Trophoblast cell (in vitro differentiated cells and primary cell): Measurements from ENCODE around the gene TTC24.

Source experiments
- DNase-seq, 2 donors: peaks; one replicate each; pipeline ENCODE4 v3.0.0-alpha.2; 2016
- H2AFZ ChIP-seq: 2 replicates; pipeline ENCODE4 v1.6.1; 2013; ENCODE audit warnings: low read length, moderate library complexity, mild to moderate bottlenecking; ENCODE audit not compliant: insufficient read depth, poor library complexity
- H2AK5ac ChIP-seq: 2 replicates; pipeline ENCODE4 v1.6.1; 2013; ENCODE audit warnings: mild to moderate bottlenecking, low read length
- H2BK120ac ChIP-seq: 2 replicates; pipeline ENCODE4 v1.6.1; 2013; ENCODE audit warnings: low read length, mild to moderate bottlenecking, moderate library complexity; ENCODE audit not compliant: insufficient read depth, poor library complexity
- H2BK12ac ChIP-seq: 2 replicates; pipeline ENCODE4 v1.6.1; 2013; ENCODE audit warnings: mild to moderate bottlenecking, low read length, moderate library complexity
- H2BK5ac ChIP-seq: 2 replicates; pipeline ENCODE4 v1.6.1; 2013; ENCODE audit warnings: low read length, low read depth, moderate library complexity, mild to moderate bottlenecking; ENCODE audit not compliant: poor library complexity
- H3K14ac ChIP-seq: 2 replicates; pipeline ENCODE4 v1.6.1; 2013; ENCODE audit warnings: mild to moderate bottlenecking, low read length
- H3K18ac ChIP-seq: 2 replicates; pipeline ENCODE4 v1.6.1; 2013; ENCODE audit warnings: mild to moderate bottlenecking, low read length
- H3K23ac ChIP-seq: 2 replicates; pipeline ENCODE4 v1.6.1; 2013; ENCODE audit warnings: low read length
- H3K27ac ChIP-seq: 2 replicates; pipeline ENCODE4 v1.5.1; 2013; ENCODE audit warnings: low read depth, mild to moderate bottlenecking, inconsistent platforms, low read length, moderate library complexity
- H3K27me3 ChIP-seq: 2 replicates; pipeline ENCODE4 v1.6.1; 2013; ENCODE audit warnings: inconsistent platforms, mild to moderate bottlenecking, low read length, moderate library complexity; ENCODE audit not compliant: insufficient read depth
- H3K36me3 ChIP-seq, 2 experiments: 1 replicate in 1 of 2; 2 replicates in 1 of 2; pipeline ENCODE4 v1.6.1; 2013; ENCODE audit warnings: low read length in 2 of 2, mild to moderate bottlenecking in 2 of 2, moderate library complexity in 1 of 2; ENCODE audit not compliant: insufficient read depth in 2 of 2, control insufficient read depth in 1 of 2
- H3K4ac ChIP-seq: 2 replicates; pipeline ENCODE4 v1.6.1; 2013; ENCODE audit warnings: low read depth, mild to moderate bottlenecking, low read length, moderate library complexity
- H3K4me1 ChIP-seq, 2 experiments: 1 replicate in 1 of 2; 2 replicates in 1 of 2; pipeline ENCODE4 v1.6.1; 2013; ENCODE audit warnings: low read length in 2 of 2, mild to moderate bottlenecking in 2 of 2, moderate library complexity in 1 of 2; ENCODE audit not compliant: insufficient read depth in 2 of 2, control insufficient read depth in 1 of 2
- H3K4me2 ChIP-seq: 2 replicates; pipeline ENCODE4 v1.6.1; 2013; ENCODE audit warnings: inconsistent platforms, mild to moderate bottlenecking, low read length, moderate library complexity
- H3K4me3 ChIP-seq: 2 replicates; pipeline ENCODE4 v1.5.1; 2013; ENCODE audit warnings: mild to moderate bottlenecking, low read depth, low read length, inconsistent platforms
- H3K79me1 ChIP-seq: one replicate; pipeline ENCODE4 v1.6.1; 2013; ENCODE audit warnings: low read length
- H3K79me2 ChIP-seq: 2 replicates; pipeline ENCODE4 v1.6.1; 2013; ENCODE audit warnings: low read length, mild to moderate bottlenecking; ENCODE audit not compliant: control insufficient read depth, insufficient read depth, poor library complexity
- H3K9ac ChIP-seq: 2 replicates; pipeline ENCODE4 v1.6.1; 2013; ENCODE audit warnings: mild to moderate bottlenecking, low read length
- H3K9me3 ChIP-seq: 2 replicates; pipeline ENCODE4 v1.6.1; 2013; ENCODE audit warnings: low read depth, mild to moderate bottlenecking, control low read depth, inconsistent platforms, low read length; ENCODE audit not compliant: insufficient read depth
- H4K12ac ChIP-seq: 2 replicates; pipeline ENCODE4 v1.6.1; 2013; ENCODE audit warnings: low read depth, mild to moderate bottlenecking, low read length, moderate library complexity
- H4K8ac ChIP-seq: 2 replicates; pipeline ENCODE4 v1.6.1; 2013; ENCODE audit warnings: low read depth, mild to moderate bottlenecking, low read length, moderate library complexity
- H4K91ac ChIP-seq: one replicate; pipeline ENCODE4 v1.6.1; 2013; ENCODE audit warnings: low read depth, mild to moderate bottlenecking, low read length, moderate library complexity
- WGBS: extraction: QIAGEN DNeasy Blood & Tissue Kit; methylation state at CpG from one replicate; pipeline ENCODE4 v1.1.7; 2013; ENCODE audit warnings: missing lambda C conversion rate; ENCODE audit not compliant: insufficient read length, insufficient coverage; ENCODE audit errors: extremely low coverage; 5-methylcytosine and 5-hydroxymethylcytosine counted together

TTC24 gene

DNA sequence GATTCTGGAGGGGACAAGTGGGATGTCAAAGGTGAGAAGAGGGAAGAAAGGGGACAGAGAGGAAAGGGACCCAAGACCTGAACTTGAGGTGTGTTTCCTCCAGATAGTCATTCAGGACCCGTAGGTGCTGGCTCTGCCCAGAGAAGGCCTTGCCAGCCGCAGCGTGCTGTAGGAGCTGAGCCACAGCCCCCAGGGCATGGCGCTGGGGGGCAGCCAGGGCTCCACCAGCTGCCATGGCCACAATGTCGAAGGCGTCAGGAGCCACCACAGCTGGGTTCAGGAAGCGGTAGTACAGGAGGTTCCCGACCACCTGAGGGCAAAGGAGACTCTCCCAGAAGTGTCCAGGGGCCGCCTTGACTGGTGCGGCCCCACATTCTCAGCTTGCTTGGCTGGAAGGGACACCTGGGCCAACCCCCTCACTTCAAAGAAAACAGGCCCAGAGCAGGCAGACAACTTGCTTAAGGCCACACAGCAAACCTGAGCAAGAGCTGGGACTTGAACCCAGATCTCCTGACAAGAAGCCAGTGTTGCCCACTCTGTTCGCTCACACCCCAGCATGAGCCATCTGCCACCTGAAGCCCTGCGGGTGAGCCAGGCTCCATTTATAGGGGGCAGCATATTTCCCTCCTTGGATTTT is 45.0 kb upstream of the TTC24 start:
- H2AFZ ChIP-seq = no peak overlapping the region
- H3K23ac ChIP-seq = no peak overlapping the region
- no peaks in the 10 kb centered on the region for H3K79me2 ChIP-seq
- no peak overlapping the region for H3K4me3 ChIP-seq
- peaks cover 65 to 73% of the 10 kb centered on the region in 2 experiments for H3K36me3 ChIP-seq
- no peaks in the 10 kb centered on the region for H3K27me3 ChIP-seq
- no peak overlapping the region for H2AK5ac ChIP-seq
- H2BK12ac ChIP-seq = no peak overlapping the region
- H3K79me1 ChIP-seq = no peaks in the 10 kb centered on the region
- H4K91ac ChIP-seq = no peak overlapping the region
- H3K14ac ChIP-seq = no peak overlapping the region
- H4K12ac ChIP-seq = no peak overlapping the region
- DNase-seq = no peak
- H4K8ac ChIP-seq = no peak overlapping the region
- H3K18ac ChIP-seq = no peak overlapping the region
- H3K4me2 ChIP-seq = no peak overlapping the region
- H3K27ac ChIP-seq = no peak overlapping the region
- WGBS = no CpG with 5 or more reads among the region's 12 CpGs
- H3K4ac ChIP-seq = no peak overlapping the region
- H2BK120ac ChIP-seq = no peak overlapping the region
- no peak overlapping the region for H3K9ac ChIP-seq
- no peaks in the 10 kb centered on the region for H3K9me3 ChIP-seq
- no peaks in the 10 kb centered on the region for H3K4me1 ChIP-seq
- no peak overlapping the region for H2BK5ac ChIP-seq

GRCh38 chr1:156537027-156537426 is 42.5 kb upstream of the TTC24 start:
- H2AK5ac ChIP-seq = no peak overlapping the region
- no peak overlapping the region for H3K23ac ChIP-seq
- H3K4me2 ChIP-seq = no peak overlapping the region
- peaks cover 60 to 73% of the 10 kb centered on the region in 2 experiments for H3K36me3 ChIP-seq
- no CpG with 5 or more reads among the region's 9 CpGs for WGBS
- H2BK12ac ChIP-seq = no peak overlapping the region
- no peak overlapping the region for H4K8ac ChIP-seq
- H4K91ac ChIP-seq = no peak overlapping the region
- H3K14ac ChIP-seq = no peak overlapping the region
- peaks cover 0 to 2% of the 10 kb centered on the region in 2 experiments for H3K4me1 ChIP-seq
- DNase-seq = no peak
- H3K27me3 ChIP-seq = no peaks in the 10 kb centered on the region
- H3K79me1 ChIP-seq = no peaks in the 10 kb centered on the region
- no peaks in the 10 kb centered on the region for H3K79me2 ChIP-seq
- H2BK5ac ChIP-seq = no peak overlapping the region
- no peak overlapping the region for H3K18ac ChIP-seq
- H3K9me3 ChIP-seq = no peaks in the 10 kb centered on the region
- no peak overlapping the region for H3K4me3 ChIP-seq
- H2BK120ac ChIP-seq = no peak overlapping the region
- no peak overlapping the region for H3K27ac ChIP-seq
- no peak overlapping the region for H3K9ac ChIP-seq
- no peak overlapping the region for H2AFZ ChIP-seq
- H4K12ac ChIP-seq = no peak overlapping the region
- H3K4ac ChIP-seq = no peak overlapping the region

GRCh38 chr1:156538711-156539440 is 40.6 kb upstream of the TTC24 start:
- H3K14ac ChIP-seq = no peak overlapping the region
- peaks cover 5% of the 10 kb centered on the region for H3K79me1 ChIP-seq
- H2BK5ac ChIP-seq = no peak overlapping the region
- H2BK120ac ChIP-seq = no peak overlapping the region
- no peak overlapping the region for H3K23ac ChIP-seq
- no peak overlapping the region for H3K4ac ChIP-seq
- DNase-seq = no peak
- H3K4me1 ChIP-seq = peaks cover 9 to 14% of the 10 kb centered on the region in 2 experiments
- no peak overlapping the region for H4K8ac ChIP-seq
- H2AFZ ChIP-seq = no peak overlapping the region
- no peaks in the 10 kb centered on the region for H3K27me3 ChIP-seq
- no peak overlapping the region for H2BK12ac ChIP-seq
- no peak overlapping the region for H2AK5ac ChIP-seq
- no peak overlapping the region for H3K27ac ChIP-seq
- no peak overlapping the region for H3K4me3 ChIP-seq
- H3K36me3 ChIP-seq = peaks cover 50 to 60% of the 10 kb centered on the region in 2 experiments
- H4K91ac ChIP-seq = no peak overlapping the region
- H3K18ac ChIP-seq = no peak overlapping the region
- H3K9me3 ChIP-seq = no peaks in the 10 kb centered on the region
- H4K12ac ChIP-seq = no peak overlapping the region
- H3K9ac ChIP-seq = no peak overlapping the region
- H3K79me2 ChIP-seq = no peaks in the 10 kb centered on the region
- no peak overlapping the region for H3K4me2 ChIP-seq
- no CpG with 5 or more reads among the region's 10 CpGs for WGBS

DNA sequence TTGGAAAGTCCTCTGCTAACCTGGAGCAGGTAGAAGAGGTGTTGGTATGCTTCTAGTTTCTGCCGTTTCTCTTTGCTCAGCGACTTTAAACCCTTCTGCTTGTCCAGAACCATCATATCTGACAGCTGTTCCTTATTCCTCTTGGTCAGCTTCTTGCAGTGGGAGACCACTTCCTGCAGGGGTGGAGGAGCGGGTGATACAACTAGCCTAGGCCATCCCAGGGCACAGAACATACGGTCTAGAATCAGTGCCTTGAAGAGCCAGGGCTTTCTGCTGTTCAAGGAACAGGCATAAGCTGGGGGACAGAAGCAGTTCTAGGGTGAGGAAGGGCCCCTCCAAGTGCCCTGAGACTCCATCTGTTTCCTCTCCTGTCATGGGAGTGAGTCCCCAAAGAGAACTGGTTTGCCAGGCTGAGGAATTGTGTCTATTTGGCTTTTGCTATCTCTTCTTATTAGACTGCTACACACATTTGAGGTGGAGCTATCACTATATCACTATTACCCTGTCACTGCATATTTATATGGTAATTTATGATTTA is 39.6 kb upstream of the TTC24 start:
- H3K4me2 ChIP-seq = no peak overlapping the region
- no peak overlapping the region for H2AFZ ChIP-seq
- peaks cover 15 to 23% of the 10 kb centered on the region in 2 experiments for H3K4me1 ChIP-seq
- H3K23ac ChIP-seq = no peak overlapping the region
- H3K27ac ChIP-seq = no peak overlapping the region
- no peak overlapping the region for H2BK12ac ChIP-seq
- no peaks in the 10 kb centered on the region for H3K9me3 ChIP-seq
- no peak overlapping the region for H4K8ac ChIP-seq
- H4K91ac ChIP-seq = no peak overlapping the region
- H2BK5ac ChIP-seq = no peak overlapping the region
- no peak overlapping the region for H3K18ac ChIP-seq
- no peak overlapping the region for H3K14ac ChIP-seq
- no peak overlapping the region for H3K4me3 ChIP-seq
- H3K79me1 ChIP-seq = peaks cover 6% of the 10 kb centered on the region
- H3K27me3 ChIP-seq = no peaks in the 10 kb centered on the region
- no peak for DNase-seq
- no peak overlapping the region for H2BK120ac ChIP-seq
- H3K79me2 ChIP-seq = no peaks in the 10 kb centered on the region
- peaks cover 43 to 52% of the 10 kb centered on the region in 2 experiments for H3K36me3 ChIP-seq
- WGBS = no CpG with 5 or more reads among the region's 4 CpGs
- H2AK5ac ChIP-seq = no peak overlapping the region
- no peak overlapping the region for H3K9ac ChIP-seq
- no peak overlapping the region for H3K4ac ChIP-seq
- no peak overlapping the region for H4K12ac ChIP-seq
